HG03558 (cell line): ENCODE results near the gene DLG2.
"Not testable (repeated sequence)": the region's sequence is repeated elsewhere in the genome, so short reads cannot be mapped to it uniquely, and the experiment has no call there.

Experiments used
- ATAC-seq: cut with Tn5 transposase; IDR thresholded peaks from one replicate; pipeline ENCODE4 v1.9.1; 2021; ENCODE audit warnings: moderate number of reproducible peaks; ENCODE audit not compliant: unreplicated experiment; ENCODE audit errors: extremely low read depth

DLG2 gene

DNA sequence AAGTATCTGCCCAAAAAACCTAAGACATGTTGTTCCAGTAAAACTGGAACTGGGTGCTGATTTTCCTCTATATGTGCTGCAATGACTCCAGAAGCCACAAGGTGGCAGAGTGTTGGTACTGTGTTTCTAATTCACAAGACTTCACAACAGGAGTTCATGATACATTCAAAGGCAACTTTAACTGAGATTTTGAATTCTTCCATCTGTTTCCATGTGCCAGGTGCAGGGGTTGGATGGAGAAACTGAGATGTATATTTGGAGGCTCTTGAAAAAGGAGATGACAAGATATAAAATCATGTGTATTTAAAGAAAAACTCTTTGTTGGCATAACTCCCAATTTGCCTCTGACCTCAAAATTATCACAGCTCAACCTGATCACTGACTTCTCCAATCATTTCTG is 1242.4 kb downstream of the DLG2 start:
- no peak for ATAC-seq

DNA sequence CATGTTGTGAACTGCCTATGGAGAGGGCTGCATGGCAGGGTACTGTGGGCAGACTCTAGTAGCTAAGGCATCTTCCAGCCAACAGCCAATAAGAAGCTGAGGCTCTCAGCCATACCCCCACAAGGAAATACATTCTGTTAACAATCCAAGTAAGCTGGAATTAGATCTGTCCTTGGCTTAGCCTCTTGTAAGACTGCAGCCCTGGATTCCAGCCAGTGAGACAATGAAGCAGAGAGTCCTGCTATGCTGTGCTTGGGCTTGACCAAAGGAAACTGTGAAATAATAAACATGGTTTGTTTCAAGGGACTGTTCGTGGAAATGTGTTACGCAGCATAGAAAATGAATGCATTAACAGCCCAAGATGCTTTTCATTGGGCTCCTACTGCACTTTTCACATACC is 1243.6 kb downstream of the DLG2 start:
- no peak for ATAC-seq

DNA sequence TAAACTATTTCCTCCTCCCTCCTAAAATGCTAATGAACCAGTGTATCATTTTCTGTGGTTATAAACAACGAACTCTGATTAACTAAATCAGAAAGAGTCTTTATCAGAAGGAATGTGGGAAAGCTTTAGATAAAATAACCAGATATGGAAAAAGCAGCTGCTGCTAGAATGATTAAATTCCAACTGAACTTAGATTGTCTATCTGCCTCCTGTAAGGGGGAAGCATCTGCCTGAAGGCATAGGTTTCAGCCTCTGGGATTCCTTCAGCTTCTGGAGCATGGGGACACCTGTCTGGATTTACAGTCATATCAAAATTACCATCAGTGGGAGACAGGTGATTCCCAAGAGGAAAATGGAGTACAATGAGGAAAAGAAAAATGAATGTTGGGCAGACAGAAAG is 1245.5 kb downstream of the DLG2 start:
- no peak for ATAC-seq

DNA sequence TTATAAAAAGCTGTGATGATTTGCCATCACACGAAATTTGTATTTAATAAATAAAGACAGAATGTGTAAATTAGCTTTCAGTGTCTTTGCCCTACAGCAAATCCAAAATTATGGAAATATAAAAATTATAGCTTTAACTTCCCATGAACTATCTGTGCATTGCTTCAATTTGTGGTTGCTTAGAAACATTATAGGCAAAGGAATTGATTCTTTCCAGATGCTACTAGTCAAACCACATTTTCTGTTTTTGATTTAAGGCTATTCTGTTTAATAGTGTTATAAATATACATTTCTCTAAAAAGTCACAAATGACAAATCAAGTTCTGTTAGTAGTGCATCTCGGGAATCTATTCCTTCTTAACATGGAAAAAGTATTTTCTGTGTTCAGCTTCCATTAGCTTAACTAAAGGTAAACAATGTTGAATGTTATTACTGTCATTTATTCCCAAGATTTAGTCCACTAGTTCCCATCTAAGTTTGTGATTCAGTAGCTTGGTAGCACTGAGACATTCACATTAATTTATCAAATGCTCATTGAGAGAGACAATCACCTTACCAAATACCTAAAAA is 1254.7 kb downstream of the DLG2 start:
- ATAC-seq = no peak

DNA sequence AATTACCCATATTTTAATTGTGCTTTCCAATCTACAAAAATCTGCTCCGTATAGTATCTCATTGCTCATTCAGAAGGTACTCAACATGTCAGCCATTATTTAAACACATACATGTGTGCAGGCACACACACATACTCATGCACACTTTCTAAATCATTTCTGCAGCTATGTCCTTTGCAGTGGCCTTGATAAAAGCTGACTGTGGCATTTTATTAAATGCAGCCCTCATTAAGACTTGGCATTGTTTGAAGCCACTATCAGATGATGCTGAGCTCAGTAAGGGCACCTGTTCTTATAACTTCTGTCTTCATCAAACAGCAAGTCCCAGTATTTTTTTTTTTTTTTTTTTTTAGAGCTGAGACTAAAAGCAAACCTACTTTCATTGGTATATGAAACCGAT is 1269.1 kb downstream of the DLG2 start:
- no peak for ATAC-seq

DNA sequence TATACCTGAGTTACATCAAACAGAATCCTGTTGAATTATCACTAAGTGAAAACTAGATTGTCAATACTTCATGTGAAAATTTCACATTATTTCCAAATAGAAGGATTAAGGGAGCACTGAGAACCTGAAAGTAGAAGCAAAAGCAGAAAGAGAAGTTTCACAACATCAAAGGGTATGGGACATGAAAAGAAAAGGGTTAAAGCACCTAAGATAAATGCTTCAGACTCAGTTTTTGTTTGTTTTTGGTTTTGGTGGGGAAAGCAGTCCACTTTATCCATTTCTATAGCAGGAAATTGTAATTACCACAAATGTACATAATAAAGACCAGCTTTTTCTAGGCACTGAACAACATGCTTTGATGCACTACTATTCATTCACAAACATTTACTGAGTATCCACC is 1271.2 kb downstream of the DLG2 start:
- no peak for ATAC-seq

DNA sequence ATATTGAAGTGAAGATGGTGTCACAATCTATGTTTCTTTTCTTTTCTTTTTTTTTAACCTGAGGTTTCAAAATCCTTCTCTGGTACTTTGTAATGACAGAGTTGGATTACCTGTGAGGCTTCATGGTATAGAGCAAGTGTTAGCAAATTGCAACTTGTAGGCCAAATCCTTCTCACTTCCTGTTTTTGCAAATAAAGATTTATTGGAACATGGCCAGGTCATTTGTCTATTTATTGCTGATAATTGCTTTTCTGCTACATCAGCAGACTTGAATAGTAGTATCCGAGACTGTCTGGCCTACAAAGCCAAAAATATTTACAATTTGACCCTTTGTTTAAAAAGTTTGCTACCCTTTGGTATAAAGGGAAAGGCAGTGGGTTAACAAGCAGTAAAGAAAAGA is 1281.5 kb downstream of the DLG2 start:
- ATAC-seq = no peak

DNA sequence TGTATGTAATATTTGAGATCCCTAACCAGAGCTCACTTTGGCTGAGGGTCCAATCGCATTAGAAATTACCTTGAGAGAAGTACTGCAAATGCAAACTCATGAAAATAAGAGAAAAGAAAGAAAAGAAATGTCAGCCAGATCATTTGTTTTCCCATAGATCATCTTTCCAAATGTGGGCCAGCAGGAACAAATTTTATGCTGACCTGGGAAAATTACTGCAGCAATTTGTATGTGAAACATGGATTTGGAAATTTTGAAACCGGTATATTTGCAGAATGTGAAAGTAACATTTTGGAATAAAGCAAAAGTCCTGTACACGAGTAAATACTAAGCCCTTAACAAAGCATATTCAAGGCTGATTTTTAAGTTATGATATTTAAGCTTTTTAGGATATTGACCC is 1282.1 kb downstream of the DLG2 start:
- no peak for ATAC-seq

DNA sequence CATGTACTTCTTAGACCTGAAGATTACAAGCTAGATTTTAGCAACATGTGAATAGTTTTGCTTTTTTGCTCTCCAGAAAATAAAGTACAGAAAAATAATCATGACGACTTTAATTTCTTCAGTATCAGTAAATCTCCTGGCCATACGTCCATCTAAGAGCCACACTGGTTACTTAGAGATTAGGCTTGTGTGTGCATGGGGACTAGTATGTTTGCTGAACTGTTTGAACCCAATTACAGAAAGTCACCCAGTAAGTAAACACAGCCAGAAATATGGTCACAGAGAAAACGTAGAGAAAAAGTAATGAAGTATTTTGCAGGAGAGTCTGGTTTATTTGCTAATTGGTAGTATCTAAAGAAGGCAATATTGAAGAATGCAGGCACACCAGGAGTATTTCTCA is 1287.3 kb downstream of the DLG2 start:
- ATAC-seq = no peak

DNA sequence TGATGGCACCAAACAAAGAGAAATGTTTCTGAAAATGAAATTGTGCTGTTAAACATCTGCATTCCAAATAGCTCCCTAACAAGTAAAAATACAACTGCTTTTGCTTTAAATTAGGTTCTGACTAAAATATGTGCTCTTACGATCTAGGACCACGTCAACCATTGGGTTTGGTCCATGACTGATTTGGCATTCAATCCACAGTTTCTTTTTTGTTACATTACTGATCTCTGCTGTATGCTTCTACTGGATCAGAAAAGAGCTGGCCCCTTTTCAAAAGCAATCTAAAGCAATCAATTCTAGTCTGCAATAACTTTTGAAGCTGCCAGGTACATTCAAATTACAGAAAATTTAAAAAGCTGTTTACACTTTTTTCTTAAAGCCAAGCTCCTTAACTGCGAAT is 1293.9 kb downstream of the DLG2 start:
- ATAC-seq = no peak

DNA sequence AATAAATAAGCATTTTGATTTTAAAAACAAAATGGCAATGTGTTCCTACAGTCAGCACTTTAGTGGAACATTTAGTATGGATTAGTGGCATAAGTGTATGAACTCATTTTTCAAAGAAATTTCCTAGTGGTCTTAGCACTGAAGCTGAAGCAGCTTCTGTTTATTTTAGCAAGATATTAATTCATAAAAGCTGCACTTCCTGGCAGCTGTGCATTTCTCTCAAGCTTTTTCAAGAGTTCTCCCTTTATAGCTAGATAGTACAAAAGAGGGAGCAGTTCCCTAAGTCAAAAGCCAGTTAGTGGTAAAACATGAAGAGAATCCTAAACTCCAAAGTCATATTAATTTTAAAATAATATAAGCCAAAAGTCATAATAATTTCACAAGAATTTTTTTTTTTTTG is 1304.9 kb downstream of the DLG2 start:
- no peak for ATAC-seq

DNA sequence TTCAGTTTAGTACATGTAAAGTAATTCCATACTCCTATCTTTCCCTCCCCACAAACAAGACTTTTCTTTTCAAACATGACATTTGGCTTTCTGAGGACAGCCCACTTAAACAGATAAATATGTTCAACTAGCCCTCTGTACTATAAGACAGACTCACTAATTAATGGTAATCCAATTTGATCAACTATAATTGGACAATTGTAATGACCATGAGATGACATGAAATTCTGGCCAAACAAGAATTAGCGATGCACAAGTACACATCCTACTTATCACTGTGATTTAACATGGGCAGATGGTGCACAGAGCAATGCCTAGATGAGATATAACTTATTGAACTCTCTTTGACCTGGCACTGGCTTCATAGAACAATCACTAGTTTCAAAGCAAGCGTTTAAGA is 1307.3 kb downstream of the DLG2 start:
- no peak for ATAC-seq

DNA sequence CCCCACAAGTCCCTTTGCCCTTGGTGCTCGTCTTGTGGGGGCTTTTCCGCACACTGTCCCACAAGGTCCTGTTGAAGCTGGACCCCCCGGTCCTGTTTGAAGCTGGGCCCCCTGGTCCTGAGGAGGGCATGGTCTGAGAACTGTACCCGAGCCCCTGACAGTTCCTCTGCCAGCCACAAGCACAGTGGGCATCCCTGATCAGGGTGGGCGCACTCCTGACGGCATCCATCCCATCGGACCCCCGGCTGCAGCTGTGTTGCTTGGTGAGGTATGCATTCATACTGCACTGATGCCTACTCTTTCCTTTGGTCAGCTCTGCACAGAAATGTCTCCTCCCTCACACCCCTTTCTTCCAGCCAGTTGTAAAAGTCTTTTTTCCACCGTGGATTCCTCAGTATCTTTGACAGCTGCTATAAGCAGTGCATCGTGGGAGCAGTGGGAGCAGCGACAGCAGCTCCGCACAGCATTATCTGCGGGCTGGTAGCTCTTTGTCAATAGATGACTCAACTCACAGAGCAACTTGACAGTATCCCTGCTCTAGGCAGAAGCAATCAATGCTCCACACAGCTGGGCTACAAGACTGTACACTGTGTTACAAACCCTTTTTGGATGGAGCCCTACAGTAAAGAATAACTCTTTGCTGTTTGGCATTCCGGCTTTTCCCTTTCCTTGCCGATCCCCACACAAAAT is 1310.1 kb downstream of the DLG2 start:
- no peak for ATAC-seq

DNA sequence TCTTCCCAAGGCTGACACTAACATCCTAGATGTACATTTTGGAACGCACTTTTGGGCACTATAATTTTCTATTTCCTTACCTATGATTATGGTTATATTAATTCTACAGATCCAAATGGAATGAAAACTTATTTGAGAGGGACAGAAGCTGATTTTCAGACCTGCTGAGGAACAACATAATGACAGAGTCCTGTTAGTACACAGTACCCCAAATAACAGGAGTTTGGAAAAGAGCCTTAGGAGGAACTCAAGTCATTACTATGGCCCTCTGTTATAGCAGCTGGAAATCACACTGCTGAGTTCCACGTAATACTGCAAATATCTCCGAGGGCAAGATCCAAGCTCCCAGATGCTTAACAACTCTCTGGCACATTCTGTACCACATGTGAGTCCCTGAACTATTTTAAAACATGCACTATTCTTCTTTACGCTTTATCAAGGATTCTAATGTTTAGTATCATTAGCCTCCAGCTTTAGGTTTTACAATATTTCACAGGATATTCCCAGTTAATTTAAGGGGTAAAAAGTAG is 1313.2 kb downstream of the DLG2 start:
- ATAC-seq = no peak

DNA sequence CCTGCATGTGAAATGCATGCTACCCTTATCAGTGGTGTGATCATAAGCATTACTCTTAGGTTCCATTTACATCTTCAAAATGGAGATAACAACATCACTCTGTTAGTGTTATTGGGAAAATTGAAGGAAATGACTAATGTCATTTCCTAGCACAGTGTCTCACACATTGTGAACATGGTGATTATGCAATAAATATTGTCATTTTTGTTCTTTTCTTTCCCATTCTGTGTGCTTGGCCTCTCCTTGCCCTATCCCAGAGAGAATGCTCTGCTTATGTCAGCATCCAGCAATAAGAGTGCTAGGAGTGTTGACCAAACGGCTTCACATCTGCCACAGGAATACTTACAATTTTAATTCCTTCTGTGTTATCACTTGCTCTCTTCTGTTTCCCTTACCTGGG is 1316.9 kb downstream of the DLG2 start:
- ATAC-seq = no peak

DNA sequence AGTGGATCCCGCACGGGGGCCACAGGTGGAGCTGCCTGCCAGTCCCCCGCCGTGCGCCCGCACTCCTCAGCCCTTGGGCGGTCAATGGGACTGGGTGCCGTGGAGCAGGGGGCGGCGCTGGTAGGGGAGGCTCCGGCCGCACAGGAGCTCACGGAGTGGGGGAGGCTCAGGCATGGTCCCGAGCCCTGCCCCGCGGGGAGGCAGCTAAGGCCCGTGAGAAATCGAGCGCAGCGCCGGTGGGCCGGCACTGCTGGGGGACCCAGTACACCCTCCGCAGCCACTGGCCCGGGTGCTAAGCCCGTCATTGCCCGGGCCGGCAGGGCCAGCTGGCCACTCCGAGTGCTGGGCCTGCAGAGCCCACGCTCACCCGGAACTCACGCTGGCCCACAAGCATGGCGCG is 1318.7 kb downstream of the DLG2 start:
- ATAC-seq = not testable (repeated sequence)

DNA sequence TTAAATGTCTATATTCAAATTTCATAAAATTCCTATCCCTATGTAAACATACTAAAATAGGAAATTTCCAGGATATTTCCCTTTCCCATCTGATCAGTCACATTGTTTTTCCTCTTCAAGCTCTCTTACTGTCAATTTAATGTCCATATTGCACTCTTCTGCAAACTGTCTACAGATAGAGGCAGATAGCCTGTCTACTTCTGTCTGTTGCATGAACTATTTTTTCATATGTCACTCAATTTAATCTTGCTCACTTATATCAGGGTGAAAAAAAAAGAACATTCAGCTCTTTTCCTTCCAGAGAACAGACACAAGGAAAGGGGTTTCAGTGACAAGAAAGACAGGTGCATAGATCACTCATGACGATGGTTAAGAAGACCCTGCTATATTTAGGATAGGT is 1327.1 kb downstream of the DLG2 start:
- no peak for ATAC-seq

DNA sequence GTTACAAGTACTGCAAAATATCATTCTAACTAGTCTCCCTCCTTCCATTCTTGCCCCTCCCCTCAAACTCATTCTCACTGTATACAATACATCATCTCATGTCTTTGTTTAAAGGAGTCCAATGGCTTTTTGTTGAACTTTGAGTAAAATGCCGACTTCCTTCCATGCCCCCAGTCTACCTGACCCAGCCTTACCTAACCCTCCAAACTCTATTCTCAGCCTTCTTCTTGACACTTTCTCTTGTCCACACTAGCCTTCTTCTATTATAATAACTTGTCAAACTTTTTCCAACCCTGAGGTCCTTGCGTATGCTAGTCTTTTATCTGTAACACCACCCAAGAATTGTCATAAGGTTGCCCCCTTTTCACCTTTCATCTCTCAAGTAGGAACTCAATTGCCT is 1329.6 kb downstream of the DLG2 start:
- ATAC-seq = no peak

DNA sequence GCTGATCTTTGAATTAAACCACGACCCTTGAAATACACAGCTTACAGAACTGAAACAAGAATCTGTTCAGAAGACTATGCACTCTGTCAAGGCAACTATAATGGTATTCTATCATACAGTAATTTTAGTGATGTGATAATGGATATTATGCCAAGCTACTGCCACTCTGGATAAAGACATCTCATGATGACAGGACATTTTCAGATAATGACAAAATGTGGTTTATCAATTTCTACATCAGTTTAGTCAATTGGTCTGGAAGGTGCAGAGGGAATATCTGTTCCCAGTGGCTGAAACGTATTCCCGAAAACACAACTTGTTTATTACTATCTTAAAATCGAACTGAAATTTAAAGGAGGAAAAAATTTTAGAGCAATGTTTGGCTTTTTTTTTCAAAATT is 1331.3 kb downstream of the DLG2 start:
- ATAC-seq = no peak

DNA sequence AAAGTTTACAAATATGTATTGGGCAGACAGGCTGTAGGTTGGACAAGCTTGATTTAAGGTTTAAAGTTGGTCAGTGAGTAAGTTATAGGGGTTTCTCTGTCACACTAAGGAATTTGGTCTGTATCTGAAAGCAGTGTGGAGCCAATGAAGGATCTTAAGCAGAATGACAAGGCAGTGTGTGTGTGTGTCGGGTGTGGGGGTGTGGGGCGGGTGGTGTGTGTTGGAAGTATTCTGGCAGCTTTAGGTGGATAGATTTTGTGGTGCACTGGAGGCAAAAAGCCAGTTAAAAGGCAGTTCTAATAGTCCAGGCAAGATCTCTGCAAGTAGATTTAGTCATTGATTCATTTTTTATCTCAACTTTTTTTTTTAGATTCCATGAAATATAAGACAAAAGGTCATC is 1334.2 kb downstream of the DLG2 start:
- no peak for ATAC-seq

DNA sequence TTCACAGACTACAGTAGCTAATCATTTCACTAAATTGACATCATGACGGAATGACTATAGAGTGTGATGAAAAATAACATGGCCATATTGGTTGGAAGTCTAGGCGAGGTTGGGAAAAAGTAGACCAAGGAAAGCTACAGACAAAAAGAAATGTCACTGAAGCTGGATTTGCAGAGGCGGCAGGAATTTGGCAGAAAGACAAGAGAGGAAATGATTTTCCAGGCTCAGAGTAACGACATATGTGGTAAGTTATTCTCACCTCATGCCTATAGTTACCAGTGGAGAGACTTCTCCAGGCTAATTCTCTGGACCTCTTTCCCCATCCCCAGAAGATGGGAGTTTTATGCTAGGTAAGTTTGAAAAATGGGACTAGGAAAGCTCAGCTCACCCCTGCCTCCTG is 1335.1 kb downstream of the DLG2 start:
- no peak for ATAC-seq

DNA sequence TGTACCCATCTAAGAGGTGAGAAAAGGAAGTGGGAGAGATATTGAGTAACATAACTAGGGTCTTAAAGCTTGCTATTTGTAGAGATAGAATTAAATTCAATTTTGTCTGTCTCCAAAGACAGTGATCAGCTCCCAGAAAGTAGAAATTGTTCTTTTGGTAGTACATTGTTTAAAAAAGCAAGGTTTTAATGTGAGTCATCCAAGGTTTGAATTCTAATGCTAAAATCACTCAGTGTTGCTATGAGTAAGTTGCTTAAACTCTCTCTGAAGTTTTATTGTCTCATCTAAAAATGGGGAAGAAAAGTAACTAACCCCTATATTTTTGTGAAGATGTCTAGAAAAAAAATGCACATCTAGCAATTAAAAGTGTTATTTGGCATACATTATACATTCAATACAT is 1336.5 kb downstream of the DLG2 start:
- ATAC-seq = no peak
